HepG2 (cell line): ENCODE results near the gene ITGB7. TPM values are rescaled to one million over a fixed set of nuclear protein-coding genes. Genes with fewer than 3 reads are reported as not detected.

ENCODE experiments used
- EED ChIP-seq: sonication (generic); formaldehyde crosslinking; IDR thresholded peaks from 2 replicates; pipeline ENCODE4 v1.5.0; 2020; ENCODE audit warnings: mild to moderate bottlenecking, missing genetic modification reagents
- ELF1 ChIP-seq: sonication (generic); formaldehyde crosslinking; IDR thresholded peaks from 2 replicates; pipeline ENCODE4 v1.4.0; 2020; ENCODE audit warnings: missing genetic modification reagents
- EZH2 ChIP-seq: conservative IDR thresholded peaks from 2 replicates; pipeline ENCODE4 v1.6.1; 2012; ENCODE audit warnings: mild to moderate bottlenecking, low read depth, low read length, moderate library complexity
- FOXO1 ChIP-seq: sonication (generic); formaldehyde crosslinking; IDR thresholded peaks from 2 replicates; pipeline ENCODE4 v1.4.0; 2020; ENCODE audit warnings: missing genetic modification reagents
- HOXD1 ChIP-seq: sonication (generic); formaldehyde crosslinking; IDR thresholded peaks from 2 replicates; pipeline ENCODE4 v1.5.0; 2020; ENCODE audit warnings: missing genetic modification reagents
- KMT2A ChIP-seq: sonication (generic); formaldehyde crosslinking; IDR thresholded peaks from 2 replicates; pipeline ENCODE4 v1.4.0; 2020; ENCODE audit warnings: missing genetic modification reagents
- KMT2B ChIP-seq: IDR thresholded peaks from 2 replicates; pipeline ENCODE4 v1.6.1; 2016; ENCODE audit warnings: missing genetic modification reagents, missing compliant biosample characterization
- NCOA1 ChIP-seq: sonication (generic); formaldehyde crosslinking; IDR thresholded peaks from 2 replicates; pipeline ENCODE4 v1.9.0; 2021; ENCODE audit warnings: missing genetic modification reagents
- NFRKB ChIP-seq: fragments of 450-650 bp; IDR thresholded peaks from 2 replicates; pipeline ENCODE4 v1.6.1; 2017
- PHB2 ChIP-seq: fragments of 450-650 bp; IDR thresholded peaks from 2 replicates; pipeline ENCODE4 v1.6.1; 2018; ENCODE audit not compliant: partially characterized antibody
- RAD21 ChIP-seq: fragments of 450-650 bp; formaldehyde crosslinking; IDR thresholded peaks from 2 replicates; pipeline ENCODE4 v1.5.0; 2020; ENCODE audit warnings: mild to moderate bottlenecking
- TAF1 ChIP-seq: sonication (generic); formaldehyde crosslinking; IDR thresholded peaks from 2 replicates; pipeline ENCODE4 v1.4.0; 2020; ENCODE audit warnings: missing genetic modification reagents
- TCF7L2 ChIP-seq: IDR thresholded peaks from 2 replicates; pipeline ENCODE4 v1.6.1; 2011; ENCODE audit warnings: mild to moderate bottlenecking, low read depth, low read length, moderate library complexity
- TEAD2 ChIP-seq: sonication (generic); formaldehyde crosslinking; IDR thresholded peaks from 2 replicates; pipeline ENCODE4 v1.9.0; 2021; ENCODE audit warnings: missing genetic modification reagents
- ZBTB20 ChIP-seq: sonication (generic); formaldehyde crosslinking; IDR thresholded peaks from 2 replicates; pipeline ENCODE4 v1.8.1; 2023; ENCODE audit warnings: missing genetic modification reagents, low read depth, mild to moderate bottlenecking, borderline replicate concordance
- ZNF207 ChIP-seq: fragments of 450-650 bp; IDR thresholded peaks from 2 replicates; pipeline ENCODE4 v1.6.1; 2016; ENCODE audit warnings: antibody characterized with exemption, borderline replicate concordance
- ZNF337 ChIP-seq: sonication (generic); formaldehyde crosslinking; IDR thresholded peaks from 2 replicates; pipeline ENCODE4 v1.5.1; 2020; ENCODE audit warnings: missing genetic modification reagents, low read depth, mild to moderate bottlenecking, borderline replicate concordance
- ZNF441 ChIP-seq: sonication (generic); formaldehyde crosslinking; IDR thresholded peaks from 2 replicates; pipeline ENCODE4 v1.7.0; 2021; ENCODE audit warnings: missing genetic modification reagents, borderline replicate concordance
- ZNF713 ChIP-seq: sonication (generic); formaldehyde crosslinking; IDR thresholded peaks from 2 replicates; pipeline ENCODE4 v1.4.0; 2020; ENCODE audit warnings: mild to moderate bottlenecking, missing genetic modification reagents
- ZNF776 ChIP-seq: sonication (generic); formaldehyde crosslinking; IDR thresholded peaks from 2 replicates; pipeline ENCODE4 v1.4.0; 2020; ENCODE audit warnings: mild to moderate bottlenecking, missing genetic modification reagents
- ZNF878 ChIP-seq: sonication (generic); formaldehyde crosslinking; IDR thresholded peaks from 2 replicates; pipeline ENCODE4 v1.8.1; 2023; ENCODE audit warnings: mild to moderate bottlenecking, missing genetic modification reagents, moderate library complexity
- ZSCAN25 ChIP-seq: sonication (generic); formaldehyde crosslinking; IDR thresholded peaks from 2 replicates; pipeline ENCODE4 v1.8.0; 2022; ENCODE audit warnings: mild to moderate bottlenecking, missing genetic modification reagents
- polyA plus RNA-seq, 8 experiments: library from polyadenylated mRNA; depleted of rRNA in 3 of 8; stranded (reverse) in 7 of 8; unstranded in 1 of 8; fragments of >200 nt; fragmentation: Illumina TruSeq in 4 of 8; extraction: Trizol in 4 of 8; gene quantifications; 2 replicates each; pipeline versions ENCODE4 v1.2.1 to v1.2.3, GENCODE V29; 2011 to 2016; ENCODE audit warnings: low read depth in 4 of 8, missing spikeins in 1 of 8, mixed read lengths in 1 of 8; ENCODE audit not compliant: insufficient read depth in 1 of 8
- total RNA-seq, 5 experiments: library from RNA; depleted of rRNA; stranded (reverse); fragments of >200 nt; fragmentation: Illumina TruSeq; extraction: Trizol; gene quantifications; 2 replicates each; pipeline ENCODE4 v1.2.3, GENCODE V29; 2016; ENCODE audit warnings: low read depth in 1 of 5
- TF ChIP-seq, protein P1 (sequence below): sonication (generic); IDR thresholded peaks from 2 replicates; pipeline ENCODE4 v1.6.1; 2016; ENCODE audit warnings: low read depth, borderline replicate concordance
- TF ChIP-seq, protein P2 (sequence below): sonication (generic); formaldehyde crosslinking; IDR thresholded peaks from 2 replicates; pipeline ENCODE4 v1.4.0; 2020; ENCODE audit warnings: mild to moderate bottlenecking, low read depth, missing genetic modification reagents
- TF ChIP-seq, protein P3 (sequence below): sonication (generic); formaldehyde crosslinking; IDR thresholded peaks from 2 replicates; pipeline ENCODE4 v1.5.0; 2020; ENCODE audit warnings: mild to moderate bottlenecking, low read depth, missing genetic modification reagents, borderline replicate concordance
- TF ChIP-seq, protein P4 (sequence below): fragments of 450-650 bp; IDR thresholded peaks from 2 replicates; pipeline ENCODE4 v1.6.1; 2017
- TF ChIP-seq, protein P5 (sequence below): sonication (generic); formaldehyde crosslinking; IDR thresholded peaks from 2 replicates; pipeline ENCODE4 v1.4.0; 2020; ENCODE audit warnings: missing genetic modification reagents

Gene ITGB7
- total and polyA plus RNA-seq, 2 of the 13 experiments (the other 11 are each of a cell fraction or from before 2014, with no cell fraction given), result 0.16 to 0.18 TPM

DNA sequence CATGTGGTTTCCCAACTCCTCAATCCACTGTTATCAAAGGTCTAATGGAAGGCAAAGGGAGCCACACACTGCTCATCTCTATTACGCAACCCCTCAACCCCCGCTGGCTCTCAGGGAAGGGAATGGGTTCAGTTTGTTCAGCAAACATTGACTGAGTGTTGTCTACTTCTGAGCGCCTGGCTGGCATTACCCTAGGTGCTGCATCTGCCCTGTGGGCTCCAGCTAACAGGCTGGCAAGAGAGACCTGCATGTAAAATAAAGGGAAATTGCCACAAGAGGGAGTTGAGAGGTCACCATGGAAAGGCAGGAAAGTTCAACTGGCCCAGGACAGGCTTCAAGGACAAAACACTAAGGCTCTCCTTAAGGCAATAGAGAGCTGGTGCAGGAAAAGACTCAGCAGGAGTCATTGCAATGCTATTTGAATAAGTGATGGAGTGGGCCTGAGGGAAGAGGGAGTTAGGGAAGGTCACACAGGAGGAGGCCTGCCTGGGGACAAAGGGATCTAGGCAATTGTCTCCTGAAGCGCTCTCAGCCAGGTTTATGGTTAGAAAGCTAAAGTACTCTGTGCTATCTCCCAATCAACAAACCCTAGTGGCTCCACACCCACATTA lies 32.1 kb downstream of the ITGB7 start (continued):
- TF ChIP-seq ZNF878 (CRISPR knock-in tag), result no peak
- TF ChIP-seq, protein P1, sequence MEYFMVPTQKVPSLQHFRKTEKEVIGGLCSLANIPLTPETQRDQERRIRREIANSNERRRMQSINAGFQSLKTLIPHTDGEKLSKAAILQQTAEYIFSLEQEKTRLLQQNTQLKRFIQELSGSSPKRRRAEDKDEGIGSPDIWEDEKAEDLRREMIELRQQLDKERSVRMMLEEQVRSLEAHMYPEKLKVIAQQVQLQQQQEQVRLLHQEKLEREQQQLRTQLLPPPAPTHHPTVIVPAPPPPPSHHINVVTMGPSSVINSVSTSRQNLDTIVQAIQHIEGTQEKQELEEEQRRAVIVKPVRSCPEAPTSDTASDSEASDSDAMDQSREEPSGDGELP, result peak; percentile 54; the same call in 1 of the 2 replicates
- TF ChIP-seq ZNF337 (CRISPR knock-in tag), result no peak
- TF ChIP-seq ZBTB20, result no peak
- no peak for TF ChIP-seq KMT2A (CRISPR knock-in tag)
- no peak for TF ChIP-seq NFRKB
- no peak for TF ChIP-seq ZSCAN25 (CRISPR knock-in tag)
- TF ChIP-seq ZNF207, result no peak
- TF ChIP-seq ZNF441 (CRISPR knock-in tag), result no peak
- no peak for TF ChIP-seq TEAD2 (CRISPR knock-in tag)
- no peak for TF ChIP-seq TCF7L2
- TF ChIP-seq EZH2, result no peak
- TF ChIP-seq ZNF776 (CRISPR knock-in tag), result no peak
- TF ChIP-seq, protein P2, sequence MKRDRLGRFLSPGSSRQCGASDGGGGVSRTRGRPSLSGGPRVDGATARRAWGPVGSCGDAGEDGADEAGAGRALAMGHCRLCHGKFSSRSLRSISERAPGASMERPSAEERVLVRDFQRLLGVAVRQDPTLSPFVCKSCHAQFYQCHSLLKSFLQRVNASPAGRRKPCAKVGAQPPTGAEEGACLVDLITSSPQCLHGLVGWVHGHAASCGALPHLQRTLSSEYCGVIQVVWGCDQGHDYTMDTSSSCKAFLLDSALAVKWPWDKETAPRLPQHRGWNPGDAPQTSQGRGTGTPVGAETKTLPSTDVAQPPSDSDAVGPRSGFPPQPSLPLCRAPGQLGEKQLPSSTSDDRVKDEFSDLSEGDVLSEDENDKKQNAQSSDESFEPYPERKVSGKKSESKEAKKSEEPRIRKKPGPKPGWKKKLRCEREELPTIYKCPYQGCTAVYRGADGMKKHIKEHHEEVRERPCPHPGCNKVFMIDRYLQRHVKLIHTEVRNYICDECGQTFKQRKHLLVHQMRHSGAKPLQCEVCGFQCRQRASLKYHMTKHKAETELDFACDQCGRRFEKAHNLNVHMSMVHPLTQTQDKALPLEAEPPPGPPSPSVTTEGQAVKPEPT (CRISPR knock-in tag), result no peak
- TF ChIP-seq EED (CRISPR knock-in tag), result peak; percentile 62; the same call in 1 of the 2 replicates
- peak; percentile 73 for TF ChIP-seq FOXO1 (CRISPR knock-in tag)
- TF ChIP-seq KMT2B (CRISPR knock-in tag), result 0 out of 2 replicates have a peak, but pooled peaks have one; percentile 32
- no peak for TF ChIP-seq ELF1
- TF ChIP-seq, protein P3, sequence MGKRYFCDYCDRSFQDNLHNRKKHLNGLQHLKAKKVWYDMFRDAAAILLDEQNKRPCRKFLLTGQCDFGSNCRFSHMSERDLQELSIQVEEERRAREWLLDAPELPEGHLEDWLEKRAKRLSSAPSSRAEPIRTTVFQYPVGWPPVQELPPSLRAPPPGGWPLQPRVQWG (CRISPR knock-in tag), result no peak
- TF ChIP-seq TAF1 (CRISPR knock-in tag), result no peak
- TF ChIP-seq NCOA1 (CRISPR knock-in tag), result no peak
- TF ChIP-seq HOXD1, result no peak
- TF ChIP-seq PHB2, result no peak
- TF ChIP-seq, protein P4, sequence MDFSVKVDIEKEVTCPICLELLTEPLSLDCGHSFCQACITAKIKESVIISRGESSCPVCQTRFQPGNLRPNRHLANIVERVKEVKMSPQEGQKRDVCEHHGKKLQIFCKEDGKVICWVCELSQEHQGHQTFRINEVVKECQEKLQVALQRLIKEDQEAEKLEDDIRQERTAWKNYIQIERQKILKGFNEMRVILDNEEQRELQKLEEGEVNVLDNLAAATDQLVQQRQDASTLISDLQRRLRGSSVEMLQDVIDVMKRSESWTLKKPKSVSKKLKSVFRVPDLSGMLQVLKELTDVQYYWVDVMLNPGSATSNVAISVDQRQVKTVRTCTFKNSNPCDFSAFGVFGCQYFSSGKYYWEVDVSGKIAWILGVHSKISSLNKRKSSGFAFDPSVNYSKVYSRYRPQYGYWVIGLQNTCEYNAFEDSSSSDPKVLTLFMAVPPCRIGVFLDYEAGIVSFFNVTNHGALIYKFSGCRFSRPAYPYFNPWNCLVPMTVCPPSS, result no peak
- TF ChIP-seq, protein P5, sequence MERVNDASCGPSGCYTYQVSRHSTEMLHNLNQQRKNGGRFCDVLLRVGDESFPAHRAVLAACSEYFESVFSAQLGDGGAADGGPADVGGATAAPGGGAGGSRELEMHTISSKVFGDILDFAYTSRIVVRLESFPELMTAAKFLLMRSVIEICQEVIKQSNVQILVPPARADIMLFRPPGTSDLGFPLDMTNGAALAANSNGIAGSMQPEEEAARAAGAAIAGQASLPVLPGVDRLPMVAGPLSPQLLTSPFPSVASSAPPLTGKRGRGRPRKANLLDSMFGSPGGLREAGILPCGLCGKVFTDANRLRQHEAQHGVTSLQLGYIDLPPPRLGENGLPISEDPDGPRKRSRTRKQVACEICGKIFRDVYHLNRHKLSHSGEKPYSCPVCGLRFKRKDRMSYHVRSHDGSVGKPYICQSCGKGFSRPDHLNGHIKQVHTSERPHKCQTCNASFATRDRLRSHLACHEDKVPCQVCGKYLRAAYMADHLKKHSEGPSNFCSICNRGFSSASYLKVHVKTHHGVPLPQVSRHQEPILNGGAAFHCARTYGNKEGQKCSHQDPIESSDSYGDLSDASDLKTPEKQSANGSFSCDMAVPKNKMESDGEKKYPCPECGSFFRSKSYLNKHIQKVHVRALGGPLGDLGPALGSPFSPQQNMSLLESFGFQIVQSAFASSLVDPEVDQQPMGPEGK (CRISPR knock-in tag), result peak; percentile 76
- TF ChIP-seq RAD21 (CRISPR knock-in tag), result 0 out of 2 replicates have a peak, but pooled peaks have one; percentile 26
- no peak for TF ChIP-seq ZNF713 (CRISPR knock-in tag)
